Umbilical cord (tissue), 2 donors: Measurements from ENCODE around the gene SMOC2. TPM values are rescaled to one million over a fixed set of nuclear protein-coding genes. Genes with fewer than 3 reads are reported as not detected.

Experiments used
- DNase-seq: peaks from one replicate; pipeline ENCODE4 v3.0.0-alpha.2; 2015; ENCODE audit warnings: low spot score
- total RNA-seq: library from RNA; depleted of rRNA; stranded (reverse); fragments of >200 nt; gene quantifications from one replicate; pipeline ENCODE4 v1.2.3, GENCODE V29; 2014; ENCODE audit warnings: low replicate concordance; ENCODE audit not compliant: insufficient read depth

SMOC2 gene, protein sequence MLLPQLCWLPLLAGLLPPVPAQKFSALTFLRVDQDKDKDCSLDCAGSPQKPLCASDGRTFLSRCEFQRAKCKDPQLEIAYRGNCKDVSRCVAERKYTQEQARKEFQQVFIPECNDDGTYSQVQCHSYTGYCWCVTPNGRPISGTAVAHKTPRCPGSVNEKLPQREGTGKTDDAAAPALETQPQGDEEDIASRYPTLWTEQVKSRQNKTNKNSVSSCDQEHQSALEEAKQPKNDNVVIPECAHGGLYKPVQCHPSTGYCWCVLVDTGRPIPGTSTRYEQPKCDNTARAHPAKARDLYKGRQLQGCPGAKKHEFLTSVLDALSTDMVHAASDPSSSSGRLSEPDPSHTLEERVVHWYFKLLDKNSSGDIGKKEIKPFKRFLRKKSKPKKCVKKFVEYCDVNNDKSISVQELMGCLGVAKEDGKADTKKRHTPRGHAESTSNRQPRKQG
- total RNA-seq: 146 TPM

DNA sequence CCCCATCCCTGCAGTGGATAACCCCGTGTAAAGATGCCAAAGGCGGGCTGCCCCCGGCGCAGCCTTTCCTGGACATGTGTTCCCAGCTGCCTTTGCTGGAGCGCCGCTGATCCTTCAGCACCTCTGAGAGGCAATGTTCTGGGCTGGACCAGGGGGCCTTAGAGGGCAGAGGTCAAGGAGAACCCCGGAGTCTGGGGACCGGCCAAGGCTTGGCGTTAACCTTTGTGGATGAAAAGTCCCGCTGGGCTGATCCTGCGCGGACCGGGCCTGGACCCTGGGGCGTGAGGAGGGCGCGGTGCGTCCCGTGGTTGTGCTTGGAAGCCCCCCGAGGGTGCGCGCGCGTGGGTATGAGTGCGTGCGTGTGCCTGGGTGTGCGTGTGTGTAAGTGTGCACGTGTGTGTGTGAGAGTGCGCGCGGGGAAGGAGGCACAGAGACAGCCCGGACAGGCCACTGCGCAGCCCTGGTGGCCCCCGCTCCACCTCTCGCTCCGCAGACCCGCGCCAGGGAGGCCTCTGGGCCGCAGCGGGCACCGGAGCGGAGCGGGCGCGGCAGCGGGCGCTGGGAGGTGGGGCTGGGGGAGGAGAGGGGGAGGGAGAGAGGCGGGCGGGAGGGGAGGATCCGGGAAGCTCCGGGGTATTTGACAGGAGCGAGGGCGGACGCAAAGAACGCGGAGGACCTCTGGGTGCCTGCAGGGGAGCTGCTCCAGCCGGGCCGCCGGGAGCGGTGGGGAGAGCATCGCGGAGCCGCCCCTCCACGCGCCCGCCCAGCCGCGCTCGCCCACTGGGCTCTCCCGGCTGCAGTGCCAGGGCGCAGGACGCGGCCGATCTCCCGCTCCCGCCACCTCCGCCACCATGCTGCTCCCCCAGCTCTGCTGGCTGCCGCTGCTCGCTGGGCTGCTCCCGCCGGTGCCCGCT is at the start of gene SMOC2:
SMOC2 (plus strand) TSS at position 665 of the 914 bp plus-strand sequence; CDS start at position 852, 187 bp downstream.
- DNase-seq: peak; percentile 73

DNA sequence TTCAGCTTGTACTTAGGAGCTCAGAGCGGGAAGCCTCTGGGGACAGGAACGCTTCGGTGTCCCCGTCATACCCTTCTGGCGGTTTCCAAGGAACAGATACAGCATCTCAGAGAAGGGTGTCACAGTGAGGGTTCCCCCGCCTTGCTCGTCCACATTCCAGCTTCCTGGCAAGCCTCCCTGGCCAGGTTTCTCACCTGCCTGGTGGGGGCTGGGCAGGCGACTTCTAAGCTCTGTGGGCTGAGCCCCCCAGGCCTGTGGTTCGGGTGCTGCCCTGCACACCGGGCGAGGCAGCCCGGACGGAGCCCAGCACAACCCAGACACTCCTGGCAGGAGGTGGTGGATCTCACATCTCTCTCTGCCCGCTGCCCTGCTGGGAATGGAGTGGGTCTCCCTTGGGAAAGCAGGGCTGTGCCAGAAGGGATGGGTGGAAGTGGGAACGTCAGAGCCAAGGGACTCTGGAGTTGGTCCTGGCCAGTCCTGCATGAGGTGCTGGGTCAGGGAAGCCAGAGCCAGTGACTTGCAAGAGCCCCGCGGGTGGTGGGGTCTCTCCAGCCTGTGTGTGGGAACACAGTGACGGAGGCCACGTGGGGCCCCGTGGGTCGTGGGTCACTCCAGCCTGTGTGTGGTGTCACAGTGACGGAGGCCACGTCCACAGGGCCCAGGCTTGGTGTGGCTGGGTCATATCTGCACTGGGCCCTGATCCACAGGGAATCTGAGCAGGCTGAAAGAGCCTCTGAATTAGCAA is 47.7 kb upstream of the SMOC2 start:
- DNase-seq: no peak

DNA sequence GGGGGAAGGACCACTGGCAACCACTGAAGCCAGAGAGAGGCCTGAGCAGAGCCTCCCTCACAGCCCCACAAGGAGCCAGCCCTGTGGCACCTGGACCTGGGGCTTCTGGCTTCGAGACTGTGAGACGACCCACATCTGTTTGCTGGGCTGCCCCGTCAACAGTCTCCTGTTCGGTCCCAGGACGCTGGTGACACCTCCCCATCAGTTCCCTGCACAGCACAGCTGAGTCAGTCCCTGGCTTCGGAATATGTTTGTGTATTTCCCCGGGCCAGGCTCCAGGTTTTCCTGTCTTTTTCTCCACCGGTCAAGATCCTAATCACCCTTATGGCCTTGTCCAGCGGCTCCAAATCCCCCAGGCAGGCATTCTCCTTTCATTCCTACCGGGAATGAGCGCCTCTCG is 46.4 kb upstream of the SMOC2 start:
- no peak for DNase-seq

DNA sequence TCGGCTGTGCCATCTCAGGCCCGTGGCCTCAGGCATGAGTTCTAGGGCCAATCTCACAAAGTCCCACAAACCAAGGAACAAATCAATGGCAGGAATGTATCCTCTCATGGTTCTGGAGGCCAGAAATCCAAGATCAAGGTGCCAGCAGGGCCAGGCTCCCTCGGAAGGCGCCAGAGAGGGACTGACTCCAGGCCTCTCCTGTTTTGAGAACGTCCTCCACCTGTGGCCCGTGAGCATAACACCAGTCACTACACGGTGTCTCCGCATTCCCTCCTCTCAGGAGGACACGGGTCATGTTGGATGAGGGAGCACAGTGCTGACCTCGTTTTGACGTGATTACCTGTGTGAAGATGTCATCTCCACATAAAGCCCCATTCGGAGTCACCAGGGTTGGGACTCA is 45.0 kb upstream of the SMOC2 start:
- no peak for DNase-seq

DNA sequence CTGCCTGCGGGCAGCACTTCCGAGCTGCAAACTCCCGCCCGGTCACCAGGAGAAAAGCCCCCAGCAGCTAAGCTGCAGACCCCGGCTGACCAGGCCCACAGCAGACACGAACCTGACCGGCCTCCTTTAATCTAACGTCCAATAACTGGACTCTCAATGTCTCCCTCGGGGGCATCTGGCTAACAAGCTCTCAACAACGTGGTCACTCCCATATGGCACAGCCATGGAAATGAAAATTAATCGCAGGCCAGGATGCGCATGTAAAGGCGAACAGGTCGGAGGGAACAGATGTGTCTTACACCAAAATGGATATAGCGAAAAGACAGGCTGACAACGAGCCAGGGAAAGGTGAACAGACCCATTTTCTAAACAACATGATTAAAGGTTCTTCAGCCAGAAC is 44.4 kb upstream of the SMOC2 start:
- no peak for DNase-seq

DNA sequence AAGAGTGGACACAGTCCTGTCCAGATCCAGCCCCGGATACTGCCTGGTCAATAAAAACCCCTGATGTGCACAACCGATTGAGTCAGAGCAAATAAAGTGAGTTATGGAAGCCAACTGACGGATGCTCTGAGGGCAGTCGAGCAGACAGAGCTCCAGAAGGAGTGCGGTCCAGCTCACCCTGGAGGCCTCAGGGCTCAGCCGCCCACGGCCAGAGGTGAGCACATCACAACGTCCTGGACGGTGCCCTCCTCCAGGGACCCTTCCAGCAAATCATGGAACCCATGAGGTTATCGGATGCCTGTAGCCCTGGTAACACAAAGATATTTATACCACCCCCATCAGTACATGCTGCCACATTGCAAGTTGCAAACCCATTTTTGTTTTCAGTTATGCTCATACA is 44.0 kb upstream of the SMOC2 start:
- DNase-seq: no peak

DNA sequence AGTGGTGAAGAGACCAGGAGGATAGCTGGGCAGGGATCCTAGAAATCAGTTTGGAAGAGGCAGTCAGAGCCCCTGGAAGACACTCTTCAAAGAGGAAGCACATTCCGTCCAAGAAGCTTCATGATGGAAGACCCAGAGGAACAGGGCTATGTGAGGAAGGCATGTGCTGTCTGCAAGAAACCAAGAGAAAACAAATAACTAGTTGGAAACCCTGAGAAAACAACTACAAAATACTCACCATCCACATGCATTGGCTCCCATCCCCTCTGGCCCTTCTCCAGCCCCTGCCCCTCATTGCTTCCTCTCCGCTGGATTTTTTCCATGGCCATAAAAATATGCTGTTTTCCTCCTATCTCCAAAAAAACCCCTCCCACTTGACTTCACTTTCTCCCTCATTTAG is 40.9 kb upstream of the SMOC2 start:
- no peak for DNase-seq

DNA sequence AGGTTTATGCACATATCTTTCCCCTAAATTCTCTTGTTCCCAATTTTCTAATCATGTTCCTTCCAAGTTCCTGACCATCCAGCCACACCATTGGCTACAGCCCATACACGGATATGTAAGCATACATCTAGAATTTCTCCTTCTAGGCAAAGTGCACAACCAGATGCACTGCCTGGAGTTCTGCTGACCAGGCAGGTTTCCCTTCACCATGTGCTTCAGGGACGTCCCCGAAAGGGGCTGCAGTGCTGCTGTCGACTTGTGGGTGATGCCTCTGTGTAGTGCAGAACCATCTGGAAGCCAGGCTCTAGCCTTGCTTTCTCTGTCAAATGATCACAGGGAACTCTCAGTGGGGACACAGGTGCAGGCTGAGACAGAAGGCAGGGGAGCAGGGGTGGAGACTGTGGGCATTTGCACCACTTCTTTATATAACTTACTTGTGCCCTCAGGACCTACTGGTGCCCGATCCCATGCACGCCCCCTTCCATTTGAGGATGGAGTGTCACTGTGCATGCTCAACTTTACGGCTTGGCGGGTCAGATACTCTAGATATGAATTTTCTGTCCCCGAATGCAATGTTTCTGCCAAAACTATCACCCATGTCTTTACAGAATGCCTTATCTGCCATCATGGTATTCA is 37.5 kb upstream of the SMOC2 start:
- no peak for DNase-seq

DNA sequence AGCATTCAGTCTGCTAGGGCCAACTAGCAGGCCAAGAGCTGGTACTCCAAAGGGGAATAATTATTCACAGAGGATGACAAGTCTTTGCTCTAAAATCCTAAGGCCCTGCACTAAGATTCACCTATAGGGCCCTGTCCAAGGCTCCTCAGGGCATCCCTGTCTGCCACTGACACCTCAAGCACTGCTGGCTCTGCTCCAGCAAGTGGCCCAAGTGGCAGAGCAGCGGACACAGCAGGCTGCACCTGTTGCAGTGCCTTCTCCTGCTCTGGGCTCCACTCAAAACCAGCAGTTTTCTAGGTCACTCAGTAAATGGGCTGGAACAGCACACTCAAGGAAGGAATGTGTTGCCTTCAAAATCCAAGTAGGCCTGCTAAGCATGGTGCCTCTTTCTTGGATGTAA is 36.4 kb upstream of the SMOC2 start:
- no peak for DNase-seq

DNA sequence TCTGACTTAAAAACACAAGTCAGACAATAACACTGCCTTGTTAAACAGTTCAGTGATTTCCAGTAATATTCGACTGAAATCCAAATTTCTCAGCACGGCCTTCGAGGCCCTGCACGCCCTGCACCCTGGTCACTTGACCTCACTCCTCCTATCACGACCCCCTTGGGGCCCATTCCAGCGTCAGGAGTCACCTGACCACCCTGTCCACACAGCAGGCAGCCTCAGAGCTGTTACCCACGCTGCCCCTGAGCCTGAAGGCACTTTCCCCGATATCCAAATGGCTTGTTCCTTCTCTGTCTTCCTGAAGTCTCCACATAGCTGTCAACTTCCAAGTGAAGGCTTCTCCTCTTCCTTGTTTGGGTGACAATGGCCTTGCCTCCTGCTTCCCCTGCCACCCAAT is 33.1 kb upstream of the SMOC2 start:
- DNase-seq: no peak

DNA sequence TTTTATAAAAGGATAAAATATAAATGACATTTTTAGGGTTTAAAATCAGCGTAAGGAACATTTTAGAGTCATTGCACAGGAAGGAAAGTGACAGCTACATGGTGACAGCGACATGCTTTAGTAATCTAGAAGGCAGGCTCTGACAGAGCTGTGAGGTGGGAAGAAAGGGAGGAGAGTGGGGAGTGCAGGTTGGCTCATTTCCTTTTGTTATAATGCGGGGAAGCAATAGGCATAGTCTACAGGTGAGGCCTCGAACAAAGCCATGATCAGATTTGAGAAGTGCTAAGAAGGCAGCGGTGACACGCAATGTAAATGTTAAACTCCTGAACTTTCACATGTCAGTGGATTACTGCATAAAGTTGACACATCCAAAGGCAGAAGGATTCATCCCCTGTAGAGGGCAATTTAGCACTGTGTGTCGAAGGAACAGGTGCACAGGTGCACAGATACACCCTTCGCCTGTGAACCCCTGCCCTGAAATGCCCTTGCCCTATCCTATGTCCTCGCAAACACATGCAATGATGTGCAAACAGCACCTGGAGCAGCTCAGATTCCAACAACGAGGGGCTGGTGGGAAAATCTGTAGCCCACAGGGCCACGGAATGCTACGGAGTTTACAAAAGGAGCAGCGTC is 32.4 kb upstream of the SMOC2 start:
- no peak for DNase-seq

DNA sequence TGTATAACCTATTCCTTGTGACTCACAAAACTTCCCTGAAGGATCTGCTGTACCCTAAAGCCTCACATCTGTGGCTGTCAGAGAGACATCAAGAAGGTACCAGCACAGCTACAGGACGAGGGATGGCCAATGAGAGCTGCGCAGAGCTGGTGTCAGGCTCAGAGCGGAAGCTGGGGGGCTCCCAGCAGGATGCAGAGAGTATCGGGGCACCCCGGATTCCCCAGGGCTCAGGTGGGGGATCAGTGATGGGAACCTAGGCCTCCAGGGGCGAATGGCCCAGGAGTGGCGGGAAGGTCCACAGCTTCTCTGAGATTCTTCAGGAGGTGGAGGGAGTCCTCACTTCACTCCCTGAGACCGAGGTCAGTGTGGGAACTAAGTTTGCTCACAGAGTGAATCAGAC is 30.9 kb upstream of the SMOC2 start:
- no peak for DNase-seq

DNA sequence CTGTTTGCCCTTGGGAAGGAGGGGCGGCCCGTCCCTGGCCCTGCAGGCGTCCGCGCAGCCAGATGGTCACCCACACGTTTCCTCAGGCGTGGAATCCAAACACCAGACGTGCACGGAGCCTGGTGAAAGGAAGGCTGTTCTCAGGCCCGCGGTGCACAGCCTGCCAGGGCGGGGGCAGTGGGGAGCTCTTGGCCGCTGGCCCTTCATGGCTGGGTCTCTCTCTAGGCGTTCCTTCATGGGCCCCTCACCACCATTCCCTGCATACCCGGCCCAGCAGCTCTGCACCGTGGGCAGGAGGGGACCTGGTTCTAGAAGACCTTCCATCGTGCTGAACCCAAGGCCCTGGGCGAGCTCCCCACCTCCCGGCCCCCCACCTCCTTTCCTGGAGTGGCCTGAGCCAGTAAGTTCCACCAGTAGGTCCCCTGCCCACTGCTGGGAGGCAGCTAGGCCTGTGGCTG is 30.4 kb upstream of the SMOC2 start:
- DNase-seq: no peak

DNA sequence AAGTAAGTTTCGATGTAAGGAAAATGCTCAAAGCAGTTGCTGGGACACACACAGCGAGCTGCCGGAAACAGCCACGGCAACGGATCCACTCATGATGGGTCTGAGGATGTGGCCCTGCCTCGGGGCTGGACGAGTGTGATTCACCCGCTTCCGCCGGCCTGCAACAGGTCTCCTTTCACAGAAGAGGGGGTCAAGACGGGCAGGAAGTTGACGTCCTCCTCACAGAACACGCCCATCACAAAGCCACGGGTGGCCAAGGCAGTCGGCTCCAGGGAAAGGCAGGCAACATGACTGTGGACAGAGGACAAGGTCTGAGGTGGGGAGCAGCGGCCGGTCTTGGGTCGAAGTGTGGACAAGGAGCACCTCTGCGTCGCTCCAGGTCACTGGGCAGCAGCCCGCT is 29.9 kb upstream of the SMOC2 start:
- DNase-seq: no peak

DNA sequence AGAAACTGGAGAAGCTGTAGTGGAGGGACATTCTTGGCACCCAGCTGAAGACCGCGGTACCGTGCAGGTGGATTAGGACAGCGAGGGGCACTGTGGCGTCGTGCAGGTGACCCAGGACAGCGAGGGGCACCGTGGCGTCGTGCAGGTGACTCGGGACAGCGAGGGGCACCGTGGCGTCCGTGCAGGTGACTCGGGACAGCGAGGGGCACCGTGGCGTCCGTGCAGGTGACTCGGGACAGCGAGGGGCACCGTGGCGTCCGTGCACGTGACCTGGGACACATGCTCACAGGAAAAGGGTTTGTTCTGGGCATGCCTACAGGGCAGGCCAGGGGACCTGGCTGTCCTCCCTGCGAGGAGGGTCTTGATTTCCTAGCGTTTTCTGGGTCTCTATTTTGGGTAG is 29.2 kb upstream of the SMOC2 start:
- no peak for DNase-seq

DNA sequence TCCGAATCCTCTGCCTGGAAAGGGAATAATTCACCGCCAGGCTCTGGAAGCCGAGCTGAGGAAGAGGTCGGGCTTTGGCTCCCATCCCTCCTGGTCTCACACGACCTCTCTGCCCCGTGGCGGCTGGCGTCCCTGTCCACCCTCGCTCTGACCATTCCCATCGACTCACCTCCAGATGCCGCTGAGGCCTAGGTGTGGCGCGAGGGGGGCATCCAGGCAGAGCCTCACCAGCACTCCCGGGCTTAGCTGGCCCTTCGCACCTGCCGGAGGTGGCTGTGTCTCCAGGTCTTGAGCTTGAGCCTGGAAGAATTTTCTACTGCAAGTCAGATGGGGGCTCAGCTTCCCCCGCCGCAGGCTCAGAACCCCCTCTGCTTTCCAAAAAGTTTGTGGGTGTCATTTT is 28.5 kb upstream of the SMOC2 start:
- DNase-seq: no peak

DNA sequence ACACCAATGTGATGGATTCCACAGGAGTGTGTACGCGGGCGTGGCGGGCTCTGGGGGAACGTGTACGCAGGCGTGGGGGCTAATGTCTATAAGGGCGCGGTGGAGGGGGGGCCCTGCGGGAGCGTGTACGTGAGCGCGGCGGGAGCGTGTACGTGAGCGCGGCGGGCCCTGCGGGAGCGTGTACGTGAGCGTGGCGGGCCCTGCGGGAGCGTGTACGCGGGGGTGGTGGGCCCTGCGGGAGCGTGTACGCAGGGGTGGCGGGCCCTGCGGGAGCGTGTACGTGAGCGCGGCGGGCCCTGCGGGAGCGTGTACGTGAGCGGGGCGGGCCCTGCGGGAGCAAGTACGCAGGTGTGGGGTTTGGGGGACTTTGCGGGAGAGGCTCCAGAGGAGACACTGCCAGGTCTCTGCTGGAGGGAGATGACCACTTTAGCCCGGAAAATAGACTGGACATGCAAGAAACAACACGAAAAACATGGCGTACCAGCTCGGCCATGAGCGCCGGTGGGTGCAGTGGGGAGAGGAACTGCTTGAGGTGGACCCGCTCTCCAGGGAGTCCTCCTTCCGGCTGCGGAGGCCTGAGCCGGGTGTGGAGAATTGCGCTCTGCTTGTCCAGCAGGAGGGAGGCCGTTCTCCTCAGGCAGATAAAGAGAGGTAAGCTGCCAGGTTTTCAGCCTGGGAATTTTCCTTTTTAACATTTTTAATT is 27.8 kb upstream of the SMOC2 start:
- DNase-seq: no peak

DNA sequence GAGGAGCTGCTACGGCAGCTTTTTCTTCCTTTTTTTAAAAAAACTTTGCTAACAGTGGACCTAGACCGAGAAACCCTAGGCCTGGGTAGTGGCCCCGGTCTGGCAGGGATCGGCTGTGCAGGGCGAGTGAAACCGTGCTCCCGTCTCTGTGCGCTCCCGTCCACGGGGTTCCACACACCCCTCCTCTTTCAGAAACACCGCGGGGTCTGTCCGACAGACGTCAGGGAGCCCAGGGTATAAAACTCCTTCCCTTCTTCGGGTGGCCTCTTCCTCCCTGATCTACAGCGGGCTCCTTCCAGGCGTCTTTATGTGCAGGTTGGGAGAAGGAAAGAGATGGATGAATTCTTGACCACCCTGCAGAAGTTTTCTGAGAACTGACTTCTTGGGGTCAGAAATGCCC is 27.1 kb upstream of the SMOC2 start:
- no peak for DNase-seq

DNA sequence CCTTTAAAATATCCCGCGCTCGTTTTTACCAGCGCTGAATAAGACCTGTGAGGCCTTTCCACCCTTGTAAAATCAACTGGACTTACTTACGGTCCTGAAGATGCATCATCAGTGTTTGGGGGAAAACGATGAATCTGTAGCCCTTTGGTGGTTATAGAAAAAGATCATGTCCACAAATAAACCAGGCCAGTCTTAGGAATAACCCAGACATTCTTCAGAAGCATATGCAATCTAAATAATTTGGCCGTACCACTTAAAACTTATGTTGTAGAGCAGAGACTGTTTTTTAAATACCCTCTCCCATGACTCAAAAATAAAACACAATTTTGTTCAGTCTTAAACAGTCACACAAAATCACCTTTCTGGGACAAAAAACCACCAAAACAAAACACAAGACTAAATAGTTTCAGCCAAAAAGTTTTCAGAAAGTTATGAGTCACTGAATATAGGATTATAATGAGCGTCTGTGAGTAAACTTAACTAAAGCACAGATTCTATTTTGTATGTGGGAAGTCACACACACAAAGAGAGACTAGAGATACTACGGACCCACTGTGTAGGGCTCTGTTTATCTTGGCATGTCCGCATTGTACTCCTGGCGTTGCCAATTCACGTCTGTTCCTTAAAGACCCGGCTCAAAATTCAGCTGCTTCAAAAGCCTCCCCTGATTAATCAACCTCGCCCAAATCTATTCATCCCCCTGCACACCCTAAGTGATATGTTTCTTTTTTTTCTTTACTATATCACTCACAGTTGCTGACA is 26.5 kb upstream of the SMOC2 start:
- DNase-seq: peak; percentile 75
